ENCODE results near the gene GPRIN3. TPM values are rescaled to one million over a fixed set of nuclear protein-coding genes. Genes with fewer than 3 reads are reported as not detected.

GPRIN3 gene
- total and polyA plus RNA-seq, 3 donors from 2014 or later, result 0.58 to 2.5 (median 2.2) TPM

DNA sequence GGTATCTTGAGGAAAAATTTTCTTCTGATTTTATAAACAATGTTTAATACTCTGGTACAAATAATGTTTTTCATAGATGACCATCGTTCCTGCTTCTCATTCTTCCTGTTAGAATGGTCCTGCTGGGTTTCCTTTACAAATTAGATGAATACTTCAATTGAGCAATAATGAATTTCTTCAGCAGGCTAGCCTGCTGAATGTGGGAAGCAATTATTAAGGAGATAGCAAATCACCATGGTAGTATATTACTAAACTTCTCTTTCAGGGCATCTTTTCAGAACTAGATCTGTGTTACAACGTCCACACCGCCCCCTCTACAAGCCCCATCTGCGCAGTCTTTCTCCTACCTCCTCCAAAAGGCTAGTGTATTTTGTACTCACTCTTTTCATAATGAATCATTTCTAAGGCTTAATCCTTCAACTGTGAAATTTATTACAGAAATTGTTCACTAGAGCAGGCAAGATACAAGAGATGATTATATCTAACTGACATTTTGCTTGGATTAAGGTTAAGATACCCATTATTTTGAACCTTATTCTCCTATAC lies 38.4 kb downstream of the GPRIN3 start:
- intact Hi-C loops (cut with DNase I; ENCODE audit: low total_unique reads), result no loop called here
- TF ChIP-seq, protein P1, sequence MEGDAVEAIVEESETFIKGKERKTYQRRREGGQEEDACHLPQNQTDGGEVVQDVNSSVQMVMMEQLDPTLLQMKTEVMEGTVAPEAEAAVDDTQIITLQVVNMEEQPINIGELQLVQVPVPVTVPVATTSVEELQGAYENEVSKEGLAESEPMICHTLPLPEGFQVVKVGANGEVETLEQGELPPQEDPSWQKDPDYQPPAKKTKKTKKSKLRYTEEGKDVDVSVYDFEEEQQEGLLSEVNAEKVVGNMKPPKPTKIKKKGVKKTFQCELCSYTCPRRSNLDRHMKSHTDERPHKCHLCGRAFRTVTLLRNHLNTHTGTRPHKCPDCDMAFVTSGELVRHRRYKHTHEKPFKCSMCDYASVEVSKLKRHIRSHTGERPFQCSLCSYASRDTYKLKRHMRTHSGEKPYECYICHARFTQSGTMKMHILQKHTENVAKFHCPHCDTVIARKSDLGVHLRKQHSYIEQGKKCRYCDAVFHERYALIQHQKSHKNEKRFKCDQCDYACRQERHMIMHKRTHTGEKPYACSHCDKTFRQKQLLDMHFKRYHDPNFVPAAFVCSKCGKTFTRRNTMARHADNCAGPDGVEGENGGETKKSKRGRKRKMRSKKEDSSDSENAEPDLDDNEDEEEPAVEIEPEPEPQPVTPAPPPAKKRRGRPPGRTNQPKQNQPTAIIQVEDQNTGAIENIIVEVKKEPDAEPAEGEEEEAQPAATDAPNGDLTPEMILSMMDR (IDR thresholded peaks at IDR 0.05), result no peak
- TF ChIP-seq POLR2A (IDR thresholded peaks at IDR 0.05), result no peak
- H3K9me3 ChIP-seq, result no peaks in the 10 kb centered on the region
- H3K27me3 ChIP-seq, result no peaks in the 10 kb centered on the region
- no peak for DNase-seq
- no peaks in the 10 kb centered on the region for H3K4me1 ChIP-seq
- 88 to 89% methylated on average over 4 of the region's 4 CpGs for WGBS, 2 donors
- H3K27ac ChIP-seq, result no peak overlapping the region
- H3K4me3 ChIP-seq, result no peak overlapping the region
- H3K36me3 ChIP-seq (ENCODE audit: low read depth, missing control alignments), result no peaks in the 10 kb centered on the region

GRCh38 chr4:89268679-89269078 lies 38.9 kb downstream of the GPRIN3 start:
- Histone ChIP-seq H3K4me1 (no peaks in the 10 kb centered on the region), H3K9me3 (no peaks in the 10 kb centered on the region), H3K36me3 (ENCODE audit: low read depth, missing control alignments) (no peaks in the 10 kb centered on the region), H3K27me3 (no peaks in the 10 kb centered on the region), H3K27ac (no peak overlapping the region), H3K4me3 (no peak overlapping the region)
- WGBS, 2 donors, result 55 to 70% methylated on average over 2 of the region's 2 CpGs
- intact Hi-C loops (cut with DNase I; ENCODE audit: low total_unique reads), result no loop called here
- TF ChIP-seq, protein P1 (IDR thresholded peaks at IDR 0.05), result no peak
- TF ChIP-seq POLR2A (IDR thresholded peaks at IDR 0.05), result no peak
- no peak for DNase-seq

GRCh38 chr4:89267846-89268245 lies 39.8 kb downstream of the GPRIN3 start:
- Histone ChIP-seq H3K27me3 (no peaks in the 10 kb centered on the region), H3K27ac (no peak overlapping the region), H3K9me3 (no peaks in the 10 kb centered on the region), H3K4me3 (no peak overlapping the region), H3K36me3 (ENCODE audit: low read depth, missing control alignments) (no peaks in the 10 kb centered on the region), H3K4me1 (no peaks in the 10 kb centered on the region)
- TF ChIP-seq, protein P1 (IDR thresholded peaks at IDR 0.05), result no peak
- no peak for TF ChIP-seq POLR2A (IDR thresholded peaks at IDR 0.05)
- no peak for DNase-seq
- intact Hi-C loops (cut with DNase I; ENCODE audit: low total_unique reads), result no loop called here
- WGBS, 2 donors, result 92 to 95% methylated on average over 3 of the region's 3 CpGs

GRCh38 chr4:89267392-89267791 lies 40.2 kb downstream of the GPRIN3 start:
- Histone ChIP-seq H3K4me3 (no peak overlapping the region), H3K27ac (no peak overlapping the region), H3K27me3 (no peaks in the 10 kb centered on the region), H3K36me3 (ENCODE audit: low read depth, missing control alignments) (no peaks in the 10 kb centered on the region), H3K9me3 (no peaks in the 10 kb centered on the region), H3K4me1 (no peaks in the 10 kb centered on the region)
- intact Hi-C loops (cut with DNase I; ENCODE audit: low total_unique reads), result no loop called here
- WGBS, 2 donors, result 95 to 97% methylated on average over 1 of the region's 1 CpG
- DNase-seq, result no peak
- no peak for TF ChIP-seq POLR2A (IDR thresholded peaks at IDR 0.05)
- TF ChIP-seq, protein P1 (IDR thresholded peaks at IDR 0.05), result no peak

DNA sequence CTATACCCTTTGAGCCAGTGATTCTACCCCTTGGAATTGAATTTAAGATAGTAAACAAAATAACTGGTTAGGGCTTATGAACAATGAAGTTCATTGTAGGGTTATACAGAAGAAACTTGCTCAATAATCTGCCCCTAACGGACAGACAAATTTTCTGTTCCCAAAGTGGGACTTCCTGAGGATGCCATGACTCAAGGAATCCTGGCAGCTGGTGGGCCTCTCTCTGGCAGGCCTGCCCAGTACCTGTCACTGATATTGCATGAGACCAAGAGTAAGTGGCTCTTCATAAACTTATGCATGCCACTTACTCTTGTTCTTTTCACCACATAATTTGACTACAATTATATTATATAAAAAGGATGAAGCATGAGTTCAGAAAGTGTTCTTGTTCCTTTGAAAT lies 41.5 kb downstream of the GPRIN3 start:
- DNase-seq, result no peak
- intact Hi-C loops (cut with DNase I; ENCODE audit: low total_unique reads), result no loop called here
- TF ChIP-seq, protein P1 (IDR thresholded peaks at IDR 0.05), result no peak
- TF ChIP-seq POLR2A (IDR thresholded peaks at IDR 0.05), result no peak
- Histone ChIP-seq H3K9me3 (no peaks in the 10 kb centered on the region), H3K4me3 (no peak overlapping the region), H3K4me1 (no peaks in the 10 kb centered on the region), H3K27me3 (no peaks in the 10 kb centered on the region), H3K36me3 (ENCODE audit: low read depth, missing control alignments) (no peaks in the 10 kb centered on the region), H3K27ac (no peak overlapping the region)
- 48 to 79% methylated on average over 1 of the region's 1 CpG for WGBS, 2 donors

Measured in testis (tissue), 3 donors.